ENCODE results near the gene PPID. TPM values are rescaled to one million over a fixed set of nuclear protein-coding genes. Genes with fewer than 3 reads are reported as not detected.

The PPID gene
- total and polyA plus RNA-seq, 2 donors (not counting 3 experiments of a cell fraction or from before 2014, with no cell fraction given) = 11.5 to 25.7 TPM

DNA sequence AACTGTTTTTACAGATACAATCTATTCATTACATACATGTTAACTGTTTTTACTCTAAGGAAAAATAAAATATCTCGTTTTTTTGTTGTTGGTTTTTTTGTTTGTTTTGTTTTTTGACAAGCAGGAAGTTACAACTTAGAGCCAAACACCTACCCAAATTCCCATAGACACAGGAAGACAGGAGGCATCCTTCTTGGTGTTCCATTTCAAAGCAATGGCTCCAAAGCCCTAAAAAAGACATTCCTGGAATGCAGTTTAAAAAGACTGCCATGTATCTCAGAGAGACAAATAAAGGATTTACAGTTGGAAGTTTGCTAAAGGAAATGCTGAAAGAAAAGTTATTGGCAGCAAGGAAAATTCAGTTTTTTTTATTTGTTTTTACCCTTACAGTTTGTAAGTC, 34.4 kb downstream of the PPID start:
- Histone ChIP-seq H3K79me2 (ENCODE audit: control insufficient read depth, insufficient read depth, low read length) (no peaks in the 10 kb centered on the region), H4K20me1 (replicated peaks; ENCODE audit: control insufficient read depth, extremely low read depth, insufficient read depth, low read length) (no peaks in the 10 kb centered on the region), H3K9me3 (replicated peaks; ENCODE audit: control insufficient read depth, insufficient read depth, low read length) (no peaks in the 10 kb centered on the region), H3K4me2 (ENCODE audit: insufficient read depth, low read length) (no peak overlapping the region), H3K9ac (replicated peaks; ENCODE audit: extremely low read depth, insufficient read depth, low read length) (no peak overlapping the region), H3K27ac (ENCODE audit: insufficient read depth, low read depth, low read length) (no peak overlapping the region), H3K9me1 (replicated peaks; ENCODE audit: control insufficient read depth, extremely low read depth, insufficient read depth, low read length) (no peaks in the 10 kb centered on the region), H3K4me3 (replicated peaks in 1 of 3; ENCODE audit: insufficient read depth in 1 of 3, low read depth in 1 of 3, low read length in 3 of 3) (no peak overlapping the region), H2AFZ (ENCODE audit: low read depth, low read length) (no peak overlapping the region), H3K27me3 (ENCODE audit: control insufficient read depth in 2 of 2, insufficient read depth in 2 of 2, low read length in 2 of 2) (no peaks in the 10 kb centered on the region), H3K4me1 (ENCODE audit: control insufficient read depth, extremely low read depth, insufficient read depth, low read length) (no peaks in the 10 kb centered on the region), H3K36me3 (ENCODE audit: control insufficient read depth in 2 of 2, extremely low read depth in 1 of 2, insufficient read depth in 2 of 2, low read length in 2 of 2) (no peaks in the 10 kb centered on the region)
- intact Hi-C loops (cut with micrococcal nuclease) = no loop called here
- dilution Hi-C loops (cut with MboI; ENCODE audit: extremely low pct_ligation_motif_present, low sequenced_read_pairs) = no loop called here
- ChIA-PET CTCF (no interaction called here), POLR2A (no interaction called here)
- no peak for FAIRE-seq
- TF ChIP-seq POLR2A (IDR thresholded peaks at IDR 0.05; ENCODE audit: low read depth, low read length) (no peak), GATA2 (IDR thresholded peaks at IDR 0.05; ENCODE audit: insufficient read depth, insufficient read length, low read depth, low read length) (no peak), MYC (IDR thresholded peaks at IDR 0.05; ENCODE audit: low read depth, low read length) (no peak), FOS (IDR thresholded peaks at IDR 0.05; ENCODE audit: borderline replicate concordance, insufficient read depth, low read length) (no peak), POLR2AphosphoS5 (IDR thresholded peaks at IDR 0.05; ENCODE audit: insufficient read depth, low read depth, low read length) (no peak), EZH2 (IDR thresholded peaks at IDR 0.05; ENCODE audit: borderline replicate concordance, low read depth, low read length, severe bottlenecking) (no peak), JUN (IDR thresholded peaks at IDR 0.05; ENCODE audit: borderline replicate concordance, insufficient read depth, insufficient read length, low read depth) (no peak)
- TF ChIP-seq, protein P1, sequence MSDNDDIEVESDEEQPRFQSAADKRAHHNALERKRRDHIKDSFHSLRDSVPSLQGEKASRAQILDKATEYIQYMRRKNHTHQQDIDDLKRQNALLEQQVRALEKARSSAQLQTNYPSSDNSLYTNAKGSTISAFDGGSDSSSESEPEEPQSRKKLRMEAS (IDR thresholded peaks at IDR 0.05; ENCODE audit: insufficient read depth, insufficient read length) = no peak
- TF ChIP-seq, protein P2, sequence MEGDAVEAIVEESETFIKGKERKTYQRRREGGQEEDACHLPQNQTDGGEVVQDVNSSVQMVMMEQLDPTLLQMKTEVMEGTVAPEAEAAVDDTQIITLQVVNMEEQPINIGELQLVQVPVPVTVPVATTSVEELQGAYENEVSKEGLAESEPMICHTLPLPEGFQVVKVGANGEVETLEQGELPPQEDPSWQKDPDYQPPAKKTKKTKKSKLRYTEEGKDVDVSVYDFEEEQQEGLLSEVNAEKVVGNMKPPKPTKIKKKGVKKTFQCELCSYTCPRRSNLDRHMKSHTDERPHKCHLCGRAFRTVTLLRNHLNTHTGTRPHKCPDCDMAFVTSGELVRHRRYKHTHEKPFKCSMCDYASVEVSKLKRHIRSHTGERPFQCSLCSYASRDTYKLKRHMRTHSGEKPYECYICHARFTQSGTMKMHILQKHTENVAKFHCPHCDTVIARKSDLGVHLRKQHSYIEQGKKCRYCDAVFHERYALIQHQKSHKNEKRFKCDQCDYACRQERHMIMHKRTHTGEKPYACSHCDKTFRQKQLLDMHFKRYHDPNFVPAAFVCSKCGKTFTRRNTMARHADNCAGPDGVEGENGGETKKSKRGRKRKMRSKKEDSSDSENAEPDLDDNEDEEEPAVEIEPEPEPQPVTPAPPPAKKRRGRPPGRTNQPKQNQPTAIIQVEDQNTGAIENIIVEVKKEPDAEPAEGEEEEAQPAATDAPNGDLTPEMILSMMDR (IDR thresholded peaks at IDR 0.05; ENCODE audit: extremely low read depth in 1 of 2, insufficient read depth in 1 of 2, low read depth in 1 of 2, low read length in 2 of 2) = no peak
- no TSS peak for BruUV-seq (replicated peaks)
- DNase-seq (ENCODE audit: low read depth, low spot score) = no peak

All from endothelial cell of umbilical vein (primary cell).